Measurements from ENCODE around the gene DUSP18.
A peak's percentile ranks its signal among the peaks of the same experiment; 100 is the strongest.
"Not testable (repeated sequence)": the region's sequence is repeated elsewhere in the genome, so short reads cannot be mapped to it uniquely, and the experiment has no call there.

Gene DUSP18

DNA sequence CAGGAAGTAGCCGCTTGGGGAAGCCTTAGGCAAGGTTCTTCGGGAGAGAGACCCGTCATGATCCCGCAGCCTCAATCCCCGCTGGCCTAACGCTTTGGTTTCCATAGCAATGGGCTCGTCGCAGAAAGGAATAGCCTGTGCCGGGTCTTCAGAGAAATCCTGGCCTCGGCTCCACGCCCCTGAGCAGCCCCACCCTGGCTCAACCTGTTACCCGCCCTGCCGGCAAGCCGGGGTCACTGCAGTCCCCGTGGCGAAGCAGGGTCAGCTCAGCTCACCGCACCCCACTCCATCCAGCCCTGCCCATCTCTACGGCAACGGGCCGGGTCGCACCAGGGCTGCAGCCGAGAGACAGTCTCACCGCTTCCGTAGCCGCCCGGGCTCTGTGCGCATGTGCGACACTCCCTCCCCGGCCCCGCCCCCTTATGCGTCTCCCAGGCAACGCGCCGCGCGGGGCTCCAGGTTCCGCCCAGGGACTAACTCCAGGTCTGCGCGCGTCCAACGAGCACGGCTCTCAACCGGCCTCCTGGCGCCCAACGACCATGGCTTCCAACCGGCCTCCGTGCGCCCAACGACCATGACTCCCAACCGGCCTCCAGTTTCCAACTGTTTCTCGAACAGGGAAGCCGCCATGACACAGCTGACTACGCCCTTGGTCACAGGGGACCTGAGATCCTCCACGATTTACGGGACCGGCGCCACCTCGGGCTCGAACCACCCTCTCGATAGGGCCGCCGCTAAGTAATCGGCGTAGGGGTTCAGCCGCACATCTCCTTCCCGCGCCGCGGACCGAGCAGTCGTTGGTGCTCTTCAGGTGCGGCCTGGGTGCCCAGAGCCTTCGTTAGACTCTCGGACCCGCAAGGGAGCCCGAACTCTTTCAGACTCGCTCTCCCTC, at the start of gene DUSP18:
Gene DUSP18, minus strand, starts transcription at position 382 of the 892 bp plus-strand sequence. CDS start 3,872 bp downstream, outside the sequence.
- peak; percentile 99 for DNase-seq

DNA sequence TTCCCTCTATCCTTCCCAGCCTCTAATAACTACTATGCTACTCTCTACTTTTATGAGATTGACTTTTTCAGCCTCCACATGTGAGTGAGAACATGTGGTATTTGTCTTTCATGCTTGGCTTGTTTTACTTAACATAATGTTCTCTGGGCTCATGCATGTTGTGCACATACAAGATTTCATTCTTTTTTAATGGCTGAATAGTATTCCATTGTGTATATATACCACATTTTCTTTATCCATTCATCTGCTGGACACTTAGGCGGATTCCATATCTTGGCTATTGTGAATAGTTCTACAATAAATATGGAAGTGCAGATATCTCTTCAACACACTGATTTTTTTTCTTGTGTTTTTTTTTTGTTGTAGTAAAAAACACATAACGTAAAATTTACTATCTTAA, 46.4 kb upstream of the DUSP18 start:
- no peak for DNase-seq

DNA sequence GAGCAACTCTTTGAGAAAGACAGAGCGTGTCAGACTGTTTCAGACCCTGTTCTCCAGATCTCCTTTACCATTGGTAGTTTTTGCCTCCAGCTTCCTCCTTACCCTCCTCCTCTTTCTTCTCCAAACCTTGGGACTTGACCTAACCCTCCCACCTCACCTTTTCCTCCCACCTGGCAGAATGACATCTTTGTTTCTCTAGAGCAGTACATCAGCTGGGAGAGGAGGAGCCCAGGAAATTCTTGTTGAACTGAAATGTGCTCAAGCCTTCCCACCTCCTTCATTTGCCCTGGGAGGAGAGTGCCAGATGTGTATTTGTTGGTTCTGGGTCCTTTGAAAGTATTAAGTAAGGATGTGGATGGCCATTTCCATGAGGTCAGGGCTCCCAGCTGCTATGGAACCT, 44.4 kb upstream of the DUSP18 start:
- DNase-seq, result no peak

GRCh38 chr22:30709980-30710379, 42.3 kb upstream of the DUSP18 start:
- not testable (repeated sequence) for DNase-seq

GRCh38 chr22:30705710-30706651, 38.3 kb upstream of the DUSP18 start:
- no peak for DNase-seq

- no peak for DNase-seq
Measured at GRCh38 chr22:30704978-30705377, 37.3 kb upstream of the DUSP18 start.

DNA sequence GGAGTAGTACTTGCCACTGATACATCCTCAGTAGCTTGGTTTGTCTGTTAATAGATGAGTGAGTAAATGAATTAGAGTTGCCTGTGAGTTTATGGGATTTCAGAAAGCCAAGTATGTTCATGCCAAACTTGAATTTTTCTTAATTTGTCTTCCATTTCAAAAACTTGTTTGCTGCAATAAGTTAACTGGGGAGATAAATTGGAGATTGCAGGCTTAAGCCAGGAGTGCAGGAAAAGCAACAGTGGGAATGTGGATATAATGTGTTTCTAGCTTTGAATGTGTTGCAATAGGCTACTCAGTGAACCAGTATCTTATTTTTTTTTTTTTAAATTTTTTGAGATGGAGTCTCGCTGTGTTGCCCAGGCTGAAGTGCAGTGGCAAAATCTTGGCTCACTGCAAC, 35.2 kb upstream of the DUSP18 start:
- DNase-seq, result no peak

DNA sequence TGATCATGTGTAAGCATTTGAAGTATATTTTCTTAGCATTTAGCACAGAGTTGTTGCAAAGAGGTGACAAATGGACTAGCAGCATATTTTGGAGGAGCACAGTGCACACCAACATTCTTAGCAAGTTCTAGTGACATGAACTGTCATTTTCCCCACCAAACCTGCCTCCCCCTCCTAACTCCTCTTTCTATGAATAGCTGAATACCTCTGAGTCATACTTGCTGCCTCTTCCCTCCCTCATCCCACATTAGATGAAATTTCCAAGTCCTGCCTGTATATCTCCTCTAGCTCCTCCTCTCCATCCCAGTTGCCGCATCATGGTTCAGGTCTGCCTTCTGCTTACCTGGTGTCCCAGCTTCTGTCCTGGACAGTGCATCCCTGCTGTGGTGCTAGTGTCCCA, 34.2 kb upstream of the DUSP18 start:
- DNase-seq, result no peak

- DNase-seq, result no peak
Measured at GRCh38 chr22:30697975-30698374, 30.3 kb upstream of the DUSP18 start.

- no peak for DNase-seq
Measured at GRCh38 chr22:30695871-30696655, 28.4 kb upstream of the DUSP18 start.

DNA sequence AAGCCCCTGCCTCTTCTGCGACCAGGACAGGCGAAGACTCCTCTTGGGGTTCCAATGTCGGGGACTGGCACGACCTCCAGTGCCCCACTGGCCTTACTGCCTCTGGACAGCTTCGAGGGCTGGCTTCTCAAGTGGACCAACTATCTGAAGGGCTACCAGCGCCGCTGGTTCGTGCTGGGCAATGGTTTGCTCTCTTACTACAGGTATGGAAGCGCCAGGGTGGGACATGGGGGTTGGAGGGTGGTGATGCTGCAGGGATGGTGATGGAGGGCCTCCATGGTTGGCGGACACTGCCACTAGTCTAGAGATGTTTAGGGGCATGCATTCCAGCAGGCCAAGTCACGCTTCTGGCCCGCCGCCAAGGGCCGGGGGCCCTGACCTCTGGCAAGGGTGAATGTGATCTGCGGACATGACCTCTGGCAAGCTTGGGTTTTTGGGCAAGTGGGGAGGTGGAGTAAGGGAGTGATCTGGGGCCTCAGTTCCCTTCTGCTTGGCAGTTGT, 27.7 kb upstream of the DUSP18 start:
- peak; percentile 54 for DNase-seq

GRCh38 chr22:30694640-30695350, 27.1 kb upstream of the DUSP18 start, which contains the start of gene OSBP2:
TSS of gene OSBP2 (plus strand) at chr22:30694874. CDS start at chr22:30694910, 36 bp downstream.
- peak; percentile 72 for DNase-seq

DNA sequence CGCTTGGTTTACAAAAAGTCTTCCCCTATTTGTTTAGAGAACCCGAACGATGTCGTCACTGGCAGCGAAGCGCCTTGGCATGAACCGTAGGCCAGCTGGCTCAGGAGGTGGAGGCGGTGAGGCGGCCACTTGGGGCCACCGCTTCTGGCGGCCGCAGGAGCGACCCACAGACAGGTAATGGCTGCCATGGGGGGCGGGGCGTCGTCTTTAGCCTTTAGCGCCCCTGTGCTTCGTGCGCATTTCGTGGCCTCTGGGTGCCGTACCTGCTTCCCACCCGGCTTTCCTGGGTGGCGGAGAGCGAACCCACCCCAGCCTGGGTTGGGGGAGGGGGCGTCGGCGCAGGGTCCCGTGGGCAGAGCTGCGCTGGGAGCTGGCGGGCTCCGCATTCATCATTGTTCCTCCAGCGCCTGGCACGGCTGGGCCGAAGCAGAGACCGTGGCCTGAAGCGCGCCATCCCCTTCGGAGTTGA, 26.5 kb upstream of the DUSP18 start:
- peak; percentile 76 for DNase-seq

- DNase-seq, result no peak
Measured at GRCh38 chr22:30691204-30691603, 23.5 kb upstream of the DUSP18 start.

DNA sequence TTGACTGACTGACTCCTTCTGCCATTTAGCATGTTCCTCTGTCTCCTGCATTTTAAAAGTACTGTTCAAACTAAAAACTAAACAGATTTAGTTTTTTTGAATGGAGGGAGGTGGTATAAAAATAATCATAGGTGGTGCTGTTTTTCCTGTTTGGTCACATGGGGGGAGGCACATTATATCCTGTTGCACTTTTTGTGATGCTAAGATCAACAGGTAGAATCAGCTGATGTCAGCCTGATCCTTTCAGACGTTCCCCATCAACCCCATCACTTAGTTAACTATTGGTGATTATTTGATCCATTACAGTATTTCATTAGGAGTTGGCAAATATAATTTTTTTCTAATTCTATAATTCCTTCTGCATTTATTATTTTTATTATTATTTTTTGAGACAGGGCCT, 21.9 kb upstream of the DUSP18 start:
- DNase-seq, result no peak

GRCh38 chr22:30687358-30687757, 19.7 kb upstream of the DUSP18 start:
- no peak for DNase-seq

GRCh38 chr22:30685178-30685577, 17.5 kb upstream of the DUSP18 start:
- DNase-seq, result no peak

DNA sequence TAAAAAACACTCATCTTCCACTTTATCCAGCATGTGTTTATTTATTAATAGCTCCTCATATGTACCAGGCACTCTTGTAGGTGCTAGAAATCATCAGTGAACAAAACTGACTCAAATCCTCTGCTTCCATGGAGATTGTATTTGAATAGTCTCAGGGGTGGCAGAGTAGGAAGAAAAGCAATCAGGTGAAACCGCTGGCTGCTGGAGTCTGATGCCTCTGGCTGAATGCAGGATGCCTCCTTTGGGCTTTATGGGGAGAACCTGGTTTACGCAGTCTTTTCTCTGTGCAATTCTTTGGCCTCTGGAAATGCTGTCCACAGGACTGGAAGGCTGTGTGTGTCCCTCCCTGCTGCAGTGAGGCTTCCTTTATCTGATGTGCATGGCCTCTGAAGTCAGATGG, 14.2 kb upstream of the DUSP18 start:
- DNase-seq, result no peak

- DNase-seq, result no peak
Measured at GRCh38 chr22:30680991-30681770, 13.5 kb upstream of the DUSP18 start.

DNA sequence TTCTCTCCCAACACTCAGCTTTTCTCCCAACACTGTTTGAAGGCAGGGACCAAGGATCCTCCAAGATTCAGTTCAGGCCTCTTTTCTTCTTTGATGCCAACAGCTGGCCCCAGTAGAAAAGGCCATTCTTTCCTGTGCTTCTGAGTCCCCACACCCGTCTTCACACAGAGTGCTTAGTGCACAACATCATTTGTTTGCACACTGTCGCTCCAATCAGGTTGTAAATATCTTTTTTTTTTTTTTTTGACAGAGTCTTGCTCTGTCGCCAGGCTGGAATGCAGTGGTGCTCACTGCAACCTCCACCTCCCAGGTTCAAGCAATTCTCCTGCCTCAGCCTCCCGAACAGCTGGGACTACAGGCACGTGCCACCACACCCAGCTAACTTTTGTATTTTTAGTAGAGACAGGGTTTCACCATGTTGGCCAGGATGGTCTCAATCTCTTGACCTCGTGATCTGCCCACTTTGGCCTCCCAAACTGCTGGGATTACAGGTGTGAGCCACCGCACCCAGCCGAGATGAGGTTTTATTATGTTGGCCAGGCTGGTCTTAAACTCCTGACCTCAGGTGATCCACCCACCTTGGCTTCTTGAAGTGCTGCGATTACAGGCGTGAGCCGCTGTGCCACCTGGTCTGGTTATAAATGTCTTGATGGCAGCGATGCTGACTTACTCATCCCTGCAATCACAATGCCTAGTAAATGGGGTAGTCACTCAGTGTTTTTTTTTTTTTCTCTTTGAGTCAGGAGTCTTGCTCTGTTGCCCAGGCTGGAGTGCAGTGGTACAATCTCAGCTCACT, 12.4 kb upstream of the DUSP18 start:
- DNase-seq, result not testable (repeated sequence)

Data from activated CD8-positive, alpha-beta memory T cell treated with anti-CD3 and anti-CD28 coated beads, Interleukin-2, amount 50 U/mL, for 48 hours (primary cell).